GM18858 (cell line): Measurements from ENCODE around the gene TBC1D3B.
"Not testable (repeated sequence)": the region's sequence is repeated elsewhere in the genome, so short reads cannot be mapped to it uniquely, and the experiment has no call there.

Experiments
- ATAC-seq: cut with Tn5 transposase; IDR thresholded peaks from one replicate; pipeline ENCODE4 v1.9.1; 2021; ENCODE audit not compliant: unreplicated experiment

TBC1D3B gene

GRCh38 chr17:36182176-36183000 is 6.0 kb upstream of the TBC1D3B start:
- no peak for ATAC-seq

- not testable (repeated sequence) for ATAC-seq
Measured at GRCh38 chr17:36181446-36182175, 5.2 kb upstream of the TBC1D3B start.

GRCh38 chr17:36168836-36169235 is 7.6 kb downstream of the TBC1D3B start:
- not testable (repeated sequence) for ATAC-seq

GRCh38 chr17:36153895-36154610 is 22.4 kb downstream of the TBC1D3B start:
- no peak for ATAC-seq

- no peak for ATAC-seq
Measured at GRCh38 chr17:36152639-36153120, 23.8 kb downstream of the TBC1D3B start.

- ATAC-seq = no peak
Measured at GRCh38 chr17:36151891-36152638, 24.4 kb downstream of the TBC1D3B start.

- no peak for ATAC-seq
Measured at GRCh38 chr17:36149296-36149820, 27.1 kb downstream of the TBC1D3B start.

- ATAC-seq = no peak
Measured at GRCh38 chr17:36148559-36149295, 27.7 kb downstream of the TBC1D3B start.

GRCh38 chr17:36147601-36148000 is 28.8 kb downstream of the TBC1D3B start:
- no peak for ATAC-seq

- ATAC-seq = no peak
Measured at GRCh38 chr17:36144981-36145729, 31.3 kb downstream of the TBC1D3B start.

- no peak for ATAC-seq
Measured at GRCh38 chr17:36144014-36144413, 32.4 kb downstream of the TBC1D3B start.

- ATAC-seq = no peak
Measured at GRCh38 chr17:36142806-36143205, 33.6 kb downstream of the TBC1D3B start.

- ATAC-seq = no peak
Measured at GRCh38 chr17:36142235-36142634, 34.2 kb downstream of the TBC1D3B start.

- no peak for ATAC-seq
Measured at GRCh38 chr17:36136439-36136838, 40.0 kb downstream of the TBC1D3B start.

GRCh38 chr17:36136036-36136435 is 40.4 kb downstream of the TBC1D3B start:
- ATAC-seq = no peak

- ATAC-seq = no peak
Measured at GRCh38 chr17:36135465-36135864, 41.0 kb downstream of the TBC1D3B start.

GRCh38 chr17:36133602-36134236 is 42.7 kb downstream of the TBC1D3B start:
- no peak for ATAC-seq

GRCh38 chr17:36132421-36132831 is 44.0 kb downstream of the TBC1D3B start:
- ATAC-seq = no peak

- ATAC-seq = no peak
Measured at GRCh38 chr17:36131931-36132330, 44.5 kb downstream of the TBC1D3B start.
